Hepatocyte (in vitro differentiated cells): ENCODE results near the gene SYT8. TPM values are rescaled to one million over a fixed set of nuclear protein-coding genes. Genes with fewer than 3 reads are reported as not detected.
A peak's percentile ranks its signal among the peaks of the same experiment; 100 is the strongest.

Experiments used
- DNase-seq: peaks from one replicate; pipeline ENCODE4 v3.0.0-alpha.2; 2016; ENCODE audit warnings: low spot score
- H2AFZ ChIP-seq: fragments of 200-600 bp; sonication (generic); 2 replicates; pipeline ENCODE4 v1.6.0; 2016; ENCODE audit warnings: antibody characterized with exemption, mild to moderate bottlenecking
- H3K27ac ChIP-seq: fragments of 200-600 bp; sonication (generic); 2 replicates; pipeline ENCODE4 v1.5.1; 2016; ENCODE audit warnings: mild to moderate bottlenecking
- H3K27me3 ChIP-seq: fragments of 200-600 bp; sonication (generic); 2 replicates; pipeline ENCODE4 v1.6.1; 2016
- H3K36me3 ChIP-seq: fragments of 200-600 bp; sonication (generic); replicated peaks from 2 replicates; pipeline ENCODE4 v1.5.1; 2016; ENCODE audit warnings: low read depth; ENCODE audit not compliant: insufficient read depth
- H3K4me1 ChIP-seq: fragments of 200-600 bp; sonication (generic); 2 replicates; pipeline ENCODE4 v1.5.1; 2016; ENCODE audit warnings: mild to moderate bottlenecking, moderate library complexity; ENCODE audit not compliant: insufficient read depth
- H3K4me2 ChIP-seq: fragments of 200-600 bp; sonication (generic); 2 replicates; pipeline ENCODE4 v1.6.0; 2016
- H3K4me3 ChIP-seq: fragments of 200-600 bp; sonication (generic); 2 replicates; pipeline ENCODE4 v1.5.1; 2016; ENCODE audit warnings: mild to moderate bottlenecking
- H3K79me2 ChIP-seq: fragments of 200-600 bp; sonication (generic); 2 replicates; pipeline ENCODE4 v1.6.0; 2017; ENCODE audit warnings: mild to moderate bottlenecking
- H3K9me2 ChIP-seq: fragments of 200-600 bp; sonication (generic); replicated peaks from 2 replicates; pipeline ENCODE4 v1.6.0; 2017; ENCODE audit warnings: mild to moderate bottlenecking; ENCODE audit not compliant: insufficient read depth
- H3K9me3 ChIP-seq: fragments of 200-600 bp; sonication (generic); 2 replicates; pipeline ENCODE4 v1.5.1; 2016; ENCODE audit warnings: low read depth, mild to moderate bottlenecking
- H4K20me1 ChIP-seq: fragments of 200-600 bp; sonication (generic); 2 replicates; pipeline ENCODE4 v1.6.0; 2016; ENCODE audit warnings: mild to moderate bottlenecking; ENCODE audit not compliant: insufficient read depth, poor library complexity, severe bottlenecking
- CTCF ChIP-seq: fragments of 200-600 bp; sonication (generic); IDR thresholded peaks from 2 replicates; pipeline ENCODE4 v1.5.1; 2016; ENCODE audit warnings: antibody characterized with exemption, mild to moderate bottlenecking; ENCODE audit not compliant: poor library complexity
- EZH2 ChIP-seq: fragments of 200-600 bp; sonication (generic); IDR thresholded peaks from 2 replicates; pipeline ENCODE4 v1.6.1; 2016; ENCODE audit warnings: antibody characterized with exemption, mild to moderate bottlenecking, borderline replicate concordance
- EZH2phosphoT487 ChIP-seq: fragments of 200-600 bp; sonication (generic); IDR thresholded peaks from one replicate; pipeline ENCODE4 v1.6.1; 2018; ENCODE audit warnings: antibody characterized with exemption, mild to moderate bottlenecking, low read depth, moderate library complexity; ENCODE audit not compliant: unreplicated experiment, severe bottlenecking
- WGBS: methylation state at CpG from one replicate; pipeline ENCODE4 v1.1.6; 2016; ENCODE audit warnings: low lambda C conversion rate; ENCODE audit errors: missing lambda C conversion rate; 5-methylcytosine and 5-hydroxymethylcytosine counted together
- polyA plus RNA-seq: library from polyadenylated mRNA; unstranded; fragments of >200 nt; fragmentation: Nextera tagmentation; extraction: Ambion mirVana; gene quantifications from 2 replicates; pipeline ENCODE4 v1.2.1, GENCODE V29; 2016
- total RNA-seq: library from RNA; depleted of rRNA; stranded (reverse); fragments of >200 nt; gene quantifications from 2 replicates; pipeline ENCODE4 v1.2.3, GENCODE V29; 2014

SYT8 gene
- total and polyA plus RNA-seq, 2 experiments from 2014 or later = 6.3 to 29.2 TPM

- no peaks in the 10 kb centered on the region for H3K27me3 ChIP-seq
- TF ChIP-seq CTCF (no peak), EZH2phosphoT487 (no peak)
- no peaks in the 10 kb centered on the region for H4K20me1 ChIP-seq
- no peak overlapping the region for H2AFZ ChIP-seq
- no peaks in the 10 kb centered on the region for H3K9me3 ChIP-seq
- no peaks in the 10 kb centered on the region for H3K36me3 ChIP-seq
- no peaks in the 10 kb centered on the region for H3K79me2 ChIP-seq
- peak; percentile 57 for DNase-seq
- 57% methylated on average over 17 of the region's 23 CpGs for WGBS
- H3K4me3 ChIP-seq = no peak overlapping the region
- no peaks in the 10 kb centered on the region for H3K9me2 ChIP-seq
- H3K27ac ChIP-seq = peak overlapping the region; percentile 76
- H3K4me1 ChIP-seq = peaks cover 15% of the 10 kb centered on the region
- no peak overlapping the region for H3K4me2 ChIP-seq
Measured at GRCh38 chr11:1844221-1845094, 9.7 kb downstream of the SYT8 start.

GRCh38 chr11:1845095-1845429 lies 10.3 kb downstream of the SYT8 start:
- Histone ChIP-seq H3K9me2 (no peaks in the 10 kb centered on the region), H3K36me3 (no peaks in the 10 kb centered on the region), H3K4me3 (no peak overlapping the region), H3K27ac (peak overlapping the region; percentile 76), H3K4me2 (no peak overlapping the region), H3K9me3 (no peaks in the 10 kb centered on the region), H3K79me2 (no peaks in the 10 kb centered on the region), H3K27me3 (no peaks in the 10 kb centered on the region), H2AFZ (no peak overlapping the region), H4K20me1 (no peaks in the 10 kb centered on the region), H3K4me1 (peaks cover 15% of the 10 kb centered on the region)
- TF ChIP-seq CTCF (no peak), EZH2phosphoT487 (no peak), EZH2 (no peak)
- WGBS = 95% methylated on average over 1 of the region's 1 CpG
- no peak for DNase-seq

GRCh38 chr11:1845561-1846452 lies 11.0 kb downstream of the SYT8 start:
- Histone ChIP-seq H3K4me2 (no peak overlapping the region), H4K20me1 (no peaks in the 10 kb centered on the region), H3K36me3 (no peaks in the 10 kb centered on the region), H3K9me3 (no peaks in the 10 kb centered on the region), H2AFZ (no peak overlapping the region), H3K4me3 (no peak overlapping the region), H3K79me2 (no peaks in the 10 kb centered on the region), H3K27ac (peak overlapping the region; percentile 76), H3K9me2 (no peaks in the 10 kb centered on the region), H3K4me1 (peaks cover 15% of the 10 kb centered on the region), H3K27me3 (no peaks in the 10 kb centered on the region)
- TF ChIP-seq EZH2 (no peak), EZH2phosphoT487 (no peak), CTCF (no peak)
- 90% methylated on average over 19 of the region's 21 CpGs for whole genome bisulfite sequencing
- no peak for DNase-seq
